GM19372 (cell line): Measurements from ENCODE around the gene ZNF467.

ENCODE experiments used
- ATAC-seq: cut with Tn5 transposase; IDR thresholded peaks from one replicate; pipeline ENCODE4 v1.9.1; 2021; ENCODE audit warnings: mild to moderate bottlenecking, low read depth, moderate library complexity; ENCODE audit not compliant: unreplicated experiment

The ZNF467 gene, protein sequence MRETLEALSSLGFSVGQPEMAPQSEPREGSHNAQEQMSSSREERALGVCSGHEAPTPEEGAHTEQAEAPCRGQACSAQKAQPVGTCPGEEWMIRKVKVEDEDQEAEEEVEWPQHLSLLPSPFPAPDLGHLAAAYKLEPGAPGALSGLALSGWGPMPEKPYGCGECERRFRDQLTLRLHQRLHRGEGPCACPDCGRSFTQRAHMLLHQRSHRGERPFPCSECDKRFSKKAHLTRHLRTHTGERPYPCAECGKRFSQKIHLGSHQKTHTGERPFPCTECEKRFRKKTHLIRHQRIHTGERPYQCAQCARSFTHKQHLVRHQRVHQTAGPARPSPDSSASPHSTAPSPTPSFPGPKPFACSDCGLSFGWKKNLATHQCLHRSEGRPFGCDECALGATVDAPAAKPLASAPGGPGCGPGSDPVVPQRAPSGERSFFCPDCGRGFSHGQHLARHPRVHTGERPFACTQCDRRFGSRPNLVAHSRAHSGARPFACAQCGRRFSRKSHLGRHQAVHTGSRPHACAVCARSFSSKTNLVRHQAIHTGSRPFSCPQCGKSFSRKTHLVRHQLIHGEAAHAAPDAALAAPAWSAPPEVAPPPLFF

DNA sequence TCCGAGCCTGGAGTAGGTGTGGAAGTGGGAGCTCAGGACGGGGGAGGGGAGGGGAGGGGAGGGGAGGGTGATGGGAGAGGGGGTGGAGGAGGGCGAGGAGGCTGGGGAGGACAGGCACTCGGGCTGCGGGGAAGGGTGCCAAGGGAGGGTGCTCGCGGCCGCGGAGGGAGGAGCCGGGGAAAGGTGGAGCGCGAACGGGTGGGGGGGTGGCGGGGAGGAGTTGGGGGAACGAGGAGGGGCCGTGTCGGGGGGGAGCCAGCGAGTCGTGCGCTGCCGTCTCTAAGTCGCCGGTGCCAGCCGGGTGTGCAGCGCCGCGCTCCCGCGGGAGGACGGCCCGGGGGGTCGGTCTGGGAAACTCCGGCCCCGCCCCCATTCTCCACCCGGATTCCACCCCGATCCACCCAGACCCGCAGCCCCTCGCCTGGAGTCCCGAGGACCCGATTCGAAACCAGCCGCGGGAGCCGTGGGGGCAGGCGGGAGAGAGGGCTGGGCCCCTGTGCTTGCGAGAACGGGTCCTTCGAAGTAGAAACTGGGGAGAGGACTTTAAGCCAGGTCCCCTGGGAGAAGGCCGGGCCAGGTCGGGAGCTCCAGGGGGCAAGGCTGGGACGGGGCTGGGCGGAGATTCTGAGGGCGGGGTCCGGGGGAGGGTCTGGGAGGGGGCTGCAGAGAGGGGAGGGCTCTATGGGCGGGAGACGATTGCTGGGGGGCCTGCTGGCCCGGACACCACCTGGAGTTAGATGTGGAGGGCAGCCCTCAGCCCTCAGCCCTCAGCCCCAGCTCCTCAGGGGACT is at the start of gene ZNF467:
ZNF467 (minus strand) TSS at position 143 of the 791 bp plus-strand sequence. CDS start 2,556 bp downstream, outside the sequence.
- ATAC-seq = no peak

DNA sequence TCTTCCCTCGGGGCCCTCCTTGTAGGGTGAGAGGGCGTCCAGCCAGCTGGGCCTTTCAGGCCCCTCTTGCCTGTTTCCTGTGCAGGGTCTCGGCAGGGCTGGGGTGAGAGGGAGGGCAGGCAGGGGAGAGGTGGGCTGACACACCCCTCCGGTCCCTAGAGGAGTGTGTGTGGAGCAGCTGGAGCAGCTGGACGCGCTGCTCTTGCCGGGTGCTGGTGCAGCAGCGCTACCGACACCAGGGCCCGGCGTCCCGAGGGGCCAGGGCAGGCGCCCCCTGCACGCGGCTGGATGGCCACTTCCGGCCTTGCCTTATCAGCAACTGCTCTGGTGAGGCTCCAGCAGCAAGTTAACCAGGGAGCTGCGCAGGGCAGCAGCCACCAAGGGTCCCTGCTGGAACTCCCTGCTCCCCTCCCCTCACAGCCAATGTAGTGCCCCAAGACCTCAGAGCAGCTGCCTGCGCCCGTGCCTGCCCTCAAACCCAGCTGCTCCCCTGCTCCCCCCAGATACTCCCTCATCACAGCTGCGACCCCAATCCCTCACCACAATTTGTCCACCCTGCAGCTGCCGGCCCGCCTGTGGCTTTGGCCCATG is 49.1 kb upstream of the ZNF467 start:
- no peak for ATAC-seq

DNA sequence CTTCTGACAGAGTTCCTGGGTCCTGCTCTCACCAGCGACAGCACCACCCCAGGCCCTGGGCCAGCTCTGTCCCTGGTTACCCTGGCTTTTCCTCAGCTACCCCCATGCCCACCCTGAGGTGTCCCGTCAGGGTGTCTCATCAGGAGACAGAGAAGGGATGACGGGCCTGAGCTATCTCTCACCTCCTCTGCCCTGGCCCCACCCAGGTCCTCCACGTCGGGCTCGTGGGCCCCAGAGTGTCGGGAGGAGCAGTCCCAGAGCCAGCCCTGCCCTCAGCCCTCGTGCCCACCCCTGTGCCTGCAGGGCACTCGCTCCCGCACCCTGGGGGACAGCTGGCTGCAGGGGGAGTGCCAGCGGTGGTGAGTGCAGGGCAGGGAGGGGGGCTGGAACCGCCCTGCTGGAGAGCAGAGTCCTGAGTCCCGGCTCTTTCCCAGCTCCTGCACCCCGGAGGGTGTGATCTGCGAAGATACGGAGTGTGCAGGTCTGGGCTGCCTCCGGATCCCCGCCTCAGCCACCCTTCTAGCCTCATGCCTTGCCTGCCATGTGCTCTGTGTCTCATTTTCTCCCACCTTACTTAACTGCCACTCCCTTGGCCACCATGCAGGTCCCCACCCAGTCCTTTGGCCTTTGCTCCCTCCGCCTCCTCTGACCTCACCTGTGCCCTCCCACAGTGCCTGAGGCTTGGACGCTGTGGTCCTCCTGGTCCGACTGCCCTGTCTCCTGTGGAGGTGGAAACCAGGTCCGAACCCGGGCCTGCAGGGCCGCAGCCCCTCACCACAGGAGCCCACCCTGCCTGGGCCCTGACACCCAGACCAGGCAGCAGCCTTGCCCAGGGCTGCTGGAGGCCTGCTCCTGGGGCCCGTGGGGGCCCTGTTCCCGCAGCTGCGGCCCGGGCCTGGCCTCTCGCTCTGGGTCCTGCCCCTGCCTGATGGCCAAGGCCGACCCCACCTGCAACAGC is 48.1 kb upstream of the ZNF467 start:
- no peak for ATAC-seq

DNA sequence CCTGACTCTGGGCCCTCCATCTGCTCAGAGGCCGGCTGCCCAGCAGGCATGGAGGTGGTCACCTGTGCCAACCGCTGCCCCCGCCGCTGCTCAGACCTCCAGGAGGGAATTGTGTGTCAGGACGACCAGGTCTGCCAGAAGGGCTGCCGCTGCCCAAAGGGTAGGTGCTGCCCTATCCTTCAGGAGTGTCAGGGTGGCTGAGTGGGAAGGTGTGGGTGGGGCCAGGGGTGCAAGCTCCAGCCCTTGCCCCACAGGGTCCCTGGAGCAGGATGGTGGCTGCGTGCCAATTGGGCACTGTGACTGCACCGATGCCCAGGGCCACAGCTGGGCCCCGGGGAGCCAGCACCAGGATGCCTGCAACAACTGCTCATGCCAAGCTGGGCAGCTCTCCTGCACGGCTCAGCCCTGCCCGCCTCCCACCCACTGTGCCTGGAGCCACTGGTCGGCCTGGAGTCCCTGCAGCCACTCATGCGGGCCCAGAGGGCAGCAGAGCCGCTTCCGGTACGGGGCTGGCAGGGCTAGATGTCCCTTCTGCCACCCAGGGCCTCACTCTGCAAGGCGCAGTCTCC is 47.3 kb upstream of the ZNF467 start:
- ATAC-seq = no peak

DNA sequence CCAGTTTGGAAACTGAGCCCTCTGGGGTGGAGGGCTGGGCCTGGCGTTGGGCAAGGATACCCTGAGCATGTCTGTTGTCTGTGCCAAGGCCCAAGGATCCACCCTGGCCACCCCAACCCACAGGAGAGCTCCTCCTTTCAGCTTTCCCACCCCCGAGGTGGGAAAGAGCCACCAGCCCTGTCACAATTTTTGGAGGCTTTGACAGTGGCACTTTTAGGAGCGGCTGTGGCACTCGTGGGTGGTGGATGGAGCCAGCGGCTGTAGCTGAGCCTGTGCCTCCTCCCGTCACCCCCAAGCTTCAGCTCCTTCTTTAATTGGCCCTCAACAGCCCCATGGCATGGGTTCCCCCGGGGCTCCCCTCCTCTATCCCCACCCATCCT is 46.6 kb upstream of the ZNF467 start:
- no peak for ATAC-seq

DNA sequence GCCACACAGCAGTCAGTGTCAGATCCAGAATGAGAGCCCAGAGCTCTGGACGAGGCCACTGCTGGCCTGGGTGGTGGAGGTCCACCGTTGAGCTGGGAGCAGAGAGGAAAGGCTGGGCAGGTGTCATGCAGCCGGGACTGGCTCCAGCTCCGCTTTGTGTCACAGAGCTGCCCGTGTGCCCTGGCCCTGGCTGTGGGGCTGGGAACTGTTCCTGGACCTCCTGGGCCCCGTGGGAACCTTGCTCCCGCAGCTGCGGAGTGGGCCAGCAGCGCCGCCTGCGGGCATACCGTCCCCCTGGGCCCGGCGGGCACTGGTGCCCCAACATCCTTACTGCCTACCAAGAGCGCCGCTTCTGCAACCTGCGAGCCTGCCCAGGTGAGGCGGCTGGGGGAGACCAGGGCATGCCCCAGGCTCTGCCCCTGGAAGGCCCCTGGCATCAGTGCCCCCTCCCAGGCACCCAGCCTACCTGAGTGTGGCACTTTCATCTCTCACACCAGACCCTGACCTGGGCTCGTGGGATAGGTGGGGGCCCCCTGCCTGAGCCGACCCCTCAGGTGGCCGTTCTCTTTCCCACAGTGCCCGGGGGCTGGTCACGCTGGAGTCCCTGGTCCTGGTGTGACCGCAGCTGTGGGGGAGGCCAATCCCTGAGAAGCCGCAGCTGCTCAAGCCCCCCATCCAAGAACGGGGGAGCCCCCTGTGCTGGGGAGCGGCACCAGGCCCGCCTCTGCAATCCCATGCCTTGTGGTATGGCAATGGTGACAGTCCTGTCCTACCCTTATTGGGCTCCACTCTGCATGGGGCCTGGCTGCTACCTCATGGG is 46.0 kb upstream of the ZNF467 start:
- no peak for ATAC-seq

DNA sequence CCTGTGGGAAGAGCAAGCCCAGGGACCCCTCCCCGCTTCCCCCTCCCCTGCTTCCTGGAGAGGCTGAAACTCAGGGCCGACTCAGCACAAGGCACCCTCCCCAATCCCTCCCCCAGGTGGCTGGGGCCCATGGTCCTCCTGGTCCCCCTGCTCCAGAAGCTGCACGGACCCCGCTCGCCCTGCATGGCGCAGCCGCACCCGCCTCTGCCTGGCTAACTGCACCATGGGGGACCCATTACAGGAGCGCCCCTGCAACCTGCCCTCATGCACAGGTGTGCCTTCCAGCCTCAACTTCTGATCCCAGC is 45.1 kb upstream of the ZNF467 start:
- ATAC-seq = no peak

DNA sequence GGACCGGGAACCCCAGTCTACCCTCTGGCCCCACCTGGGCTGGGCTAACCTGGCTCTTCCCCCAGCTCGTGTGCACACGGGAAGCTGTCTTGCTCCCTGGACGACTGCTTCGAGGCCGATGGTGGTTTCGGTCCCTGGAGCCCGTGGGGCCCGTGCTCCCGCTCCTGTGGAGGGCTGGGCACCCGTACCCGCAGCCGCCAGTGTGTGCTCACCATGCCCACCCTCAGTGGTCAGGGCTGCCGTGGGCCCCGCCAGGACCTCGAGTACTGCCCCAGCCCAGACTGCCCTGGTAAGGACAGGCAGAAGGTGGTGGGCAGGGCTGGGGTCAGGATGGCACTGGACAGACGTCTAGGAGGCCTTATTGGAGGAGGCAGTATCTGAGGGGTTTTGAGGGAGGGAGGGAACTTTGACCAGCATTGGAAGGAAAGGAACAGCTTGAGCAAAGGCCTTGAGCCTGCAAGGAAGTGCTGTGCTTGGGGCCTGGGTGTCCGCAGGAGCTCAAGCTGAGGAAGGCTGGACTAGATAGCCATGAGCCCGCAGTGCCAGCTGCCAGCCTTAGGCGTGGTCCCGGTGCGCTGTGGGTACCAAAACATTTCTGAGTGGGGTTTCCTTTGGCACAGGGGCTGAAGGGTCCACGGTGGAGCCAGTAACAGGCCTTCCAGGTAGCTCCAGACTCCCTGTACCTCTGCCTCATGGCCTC is 44.6 kb upstream of the ZNF467 start:
- no peak for ATAC-seq

DNA sequence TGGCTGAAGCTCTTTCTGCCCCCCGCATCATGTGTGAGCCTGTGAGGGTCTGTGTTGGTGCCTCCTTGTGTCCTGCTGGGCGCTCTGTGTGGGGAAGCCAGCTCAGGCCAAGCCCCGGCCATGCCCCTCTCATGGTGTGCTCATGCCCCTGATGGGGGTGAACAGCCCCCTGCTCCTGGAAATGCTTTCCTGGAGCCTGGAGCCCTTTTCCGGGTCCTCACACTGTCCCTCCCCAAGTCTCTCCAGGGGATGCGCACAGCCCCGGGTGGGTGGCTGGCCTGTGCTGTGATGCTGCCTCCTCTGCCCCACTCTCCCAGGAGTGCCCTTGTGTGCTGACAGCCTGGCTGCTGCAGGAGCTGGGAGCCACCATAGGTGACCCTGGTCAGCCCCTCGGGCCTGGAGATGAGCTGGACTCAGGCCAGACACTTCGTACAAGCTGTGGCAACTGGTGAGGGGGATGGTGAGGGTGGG is 43.9 kb upstream of the ZNF467 start:
- ATAC-seq = no peak

DNA sequence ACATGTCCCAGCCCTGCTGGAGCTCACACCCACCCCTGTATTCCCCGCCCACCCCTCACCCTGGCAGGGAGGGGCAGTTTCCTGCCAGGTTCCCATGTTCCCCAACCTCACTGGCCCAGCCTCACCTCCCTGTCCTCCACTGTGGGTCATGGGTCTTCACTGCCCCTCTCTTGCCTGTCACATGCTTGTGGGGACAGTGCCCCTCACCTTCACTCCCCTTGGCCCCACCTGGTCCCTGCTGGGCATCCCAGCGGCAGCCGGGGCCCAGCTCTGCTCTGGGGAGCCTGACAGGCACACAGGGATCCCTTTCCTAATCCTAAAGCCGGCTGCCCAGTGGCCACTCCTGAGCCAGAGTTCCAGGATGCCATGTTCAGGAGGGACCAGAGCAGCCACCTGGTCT is 43.4 kb upstream of the ZNF467 start:
- ATAC-seq = no peak

DNA sequence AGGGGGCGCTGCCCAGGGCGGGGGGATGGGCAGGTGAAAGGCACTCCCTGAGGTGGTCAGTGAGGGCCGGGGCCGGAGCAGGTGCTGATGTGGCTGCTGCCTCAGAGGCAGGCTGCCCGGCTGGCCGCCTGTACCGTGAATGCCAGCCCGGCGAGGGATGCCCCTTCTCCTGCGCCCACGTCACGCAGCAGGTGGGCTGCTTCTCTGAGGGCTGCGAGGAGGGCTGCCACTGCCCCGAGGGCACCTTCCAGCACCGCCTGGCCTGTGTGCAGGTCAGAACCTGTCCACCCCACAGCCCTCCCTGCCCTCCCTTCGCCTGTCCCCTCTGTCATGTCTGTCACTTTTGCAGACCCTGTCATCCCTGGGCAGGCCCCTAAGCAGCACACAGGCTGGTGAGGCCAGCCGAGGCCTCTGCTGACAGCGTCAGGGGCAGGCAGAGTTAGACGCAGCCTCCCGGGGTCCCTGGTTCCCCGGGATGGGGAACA is 42.9 kb upstream of the ZNF467 start:
- no peak for ATAC-seq

DNA sequence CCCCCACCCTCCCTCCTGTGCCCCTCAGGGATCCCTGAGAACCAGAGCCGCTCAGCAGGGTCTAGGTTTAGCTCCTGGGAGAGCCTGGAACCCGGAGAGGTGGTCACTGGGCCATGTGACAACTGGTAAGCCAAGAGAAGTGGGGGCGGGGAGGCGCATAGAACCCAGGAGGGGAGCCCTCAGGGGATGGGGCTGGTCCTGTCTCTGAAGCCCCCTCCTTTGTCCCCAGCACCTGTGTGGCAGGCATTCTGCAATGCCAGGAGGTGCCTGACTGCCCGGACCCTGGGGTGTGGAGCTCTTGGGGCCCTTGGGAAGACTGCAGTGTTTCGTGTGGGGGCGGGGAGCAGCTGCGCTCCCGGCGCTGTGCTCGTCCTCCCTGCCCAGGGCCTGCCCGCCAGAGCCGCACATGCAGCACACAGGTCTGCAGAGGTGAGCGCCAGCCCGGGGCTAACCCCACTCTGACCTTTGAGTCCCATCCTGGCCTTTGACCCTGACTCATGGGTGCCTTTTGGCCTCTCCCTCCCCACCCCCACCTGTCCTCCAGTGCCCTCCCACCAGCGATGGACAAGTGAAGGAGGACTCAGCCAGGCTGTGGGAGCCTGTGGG is 42.4 kb upstream of the ZNF467 start:
- no peak for ATAC-seq

DNA sequence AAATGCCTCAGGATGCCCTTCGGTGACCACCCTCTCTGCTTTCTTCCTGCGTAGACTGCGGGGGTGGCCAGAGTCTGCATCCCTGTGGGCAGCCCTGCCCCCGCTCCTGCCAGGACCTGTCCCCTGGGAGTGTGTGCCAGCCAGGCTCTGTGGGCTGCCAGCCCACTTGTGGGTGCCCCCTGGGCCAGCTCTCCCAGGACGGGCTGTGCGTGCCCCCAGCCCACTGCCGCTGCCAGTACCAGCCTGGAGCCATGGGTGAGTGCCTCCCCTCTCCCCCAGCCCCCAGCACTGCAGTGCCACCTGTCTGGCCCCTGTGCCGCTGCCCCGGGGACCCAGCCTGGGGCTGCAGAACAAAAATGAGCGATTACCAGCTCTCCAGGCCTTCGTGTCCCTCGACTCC is 41.7 kb upstream of the ZNF467 start:
- ATAC-seq = no peak

DNA sequence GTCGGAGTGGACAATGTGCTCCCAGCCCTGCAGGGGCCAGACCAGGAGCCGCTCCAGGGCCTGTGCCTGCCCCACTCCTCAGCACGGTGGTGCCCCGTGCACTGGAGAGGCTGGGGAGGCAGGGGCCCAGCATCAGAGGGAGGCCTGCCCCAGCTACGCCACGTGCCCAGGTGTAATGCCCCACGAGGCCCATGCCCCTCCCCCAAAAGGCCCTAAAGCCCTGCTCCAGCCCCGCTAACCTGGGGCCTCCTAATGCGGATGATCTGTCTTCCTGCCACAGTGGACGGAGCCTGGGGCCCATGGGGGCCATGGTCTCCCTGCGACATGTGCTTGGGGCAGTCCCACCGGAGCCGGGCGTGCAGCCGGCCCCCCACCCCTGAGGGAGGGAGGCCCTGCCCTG is 41.1 kb upstream of the ZNF467 start:
- no peak for ATAC-seq

DNA sequence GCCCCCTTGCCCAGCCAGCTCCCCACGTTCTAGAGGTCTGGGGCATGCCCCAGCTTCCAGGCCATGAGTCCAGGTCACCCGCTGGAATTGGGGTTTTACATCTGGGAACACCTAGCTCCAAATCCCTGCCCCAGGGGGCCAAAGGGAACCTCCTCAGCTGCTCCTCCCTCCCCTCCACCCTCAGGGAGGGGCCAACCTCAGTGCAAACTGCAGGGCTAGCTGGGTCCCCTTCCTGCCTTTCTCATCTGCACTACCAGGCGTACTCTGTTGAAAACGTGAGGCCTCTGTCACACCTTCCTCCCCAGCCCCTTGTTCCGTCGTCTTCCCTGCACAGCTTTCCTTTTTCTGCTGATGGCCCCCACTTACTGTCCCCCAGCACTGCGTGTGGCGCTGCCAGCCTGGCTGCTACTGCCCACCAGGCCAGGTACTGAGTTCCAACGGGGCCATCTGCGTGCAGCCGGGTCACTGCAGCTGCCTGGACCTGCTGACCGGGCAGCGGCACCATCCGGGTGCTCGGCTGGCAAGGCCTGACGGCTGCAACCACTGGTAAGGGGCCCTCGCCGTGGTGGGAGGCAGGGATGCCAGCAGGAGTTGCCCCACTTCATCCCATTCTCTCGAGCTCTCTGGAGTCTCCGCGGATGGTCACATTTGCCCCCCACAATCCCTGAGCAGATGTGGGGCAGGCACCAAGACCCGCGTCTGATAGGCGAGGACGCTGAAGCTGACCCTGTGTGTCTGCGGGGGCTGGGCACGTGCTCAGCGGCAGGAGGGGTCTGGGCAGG is 40.1 kb upstream of the ZNF467 start:
- no peak for ATAC-seq

DNA sequence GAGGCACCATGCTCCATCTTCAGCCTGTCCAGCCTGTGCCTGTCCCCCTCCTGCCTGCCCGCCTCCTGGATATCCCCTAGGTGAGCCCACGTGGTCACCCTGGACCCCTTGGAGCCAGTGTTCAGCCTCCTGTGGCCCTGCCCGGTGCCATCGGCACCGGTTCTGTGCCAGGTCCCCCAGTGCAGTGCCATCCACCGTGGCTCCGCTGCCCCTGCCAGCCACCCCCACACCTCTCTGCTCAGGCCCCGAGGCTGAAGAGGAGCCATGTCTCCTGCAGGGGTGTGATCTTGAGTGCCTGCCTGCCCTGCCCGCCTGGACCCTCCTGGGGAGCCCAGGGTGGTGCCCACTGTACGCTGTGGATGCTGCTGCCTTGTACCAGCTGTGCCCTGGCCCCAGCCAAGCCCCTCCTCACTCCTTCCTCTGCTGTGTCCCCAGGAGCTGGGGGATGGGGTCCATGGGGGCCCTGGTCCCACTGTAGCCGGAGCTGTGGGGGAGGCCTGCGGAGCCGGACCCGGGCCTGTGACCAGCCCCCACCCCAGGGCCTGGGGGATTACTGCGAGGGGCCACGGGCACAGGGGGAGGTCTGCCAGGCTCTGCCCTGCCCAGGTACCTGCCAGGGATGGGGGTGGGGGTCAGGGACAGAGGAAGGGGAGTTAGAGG is 38.6 kb upstream of the ZNF467 start:
- no peak for ATAC-seq
